Measurements from ENCODE around the gene LRRN4. TPM values are rescaled to one million over a fixed set of nuclear protein-coding genes. Genes with fewer than 3 reads are reported as not detected.

LRRN4 gene
- total RNA-seq, 1 donor from 2014 or later: not detected

DNA sequence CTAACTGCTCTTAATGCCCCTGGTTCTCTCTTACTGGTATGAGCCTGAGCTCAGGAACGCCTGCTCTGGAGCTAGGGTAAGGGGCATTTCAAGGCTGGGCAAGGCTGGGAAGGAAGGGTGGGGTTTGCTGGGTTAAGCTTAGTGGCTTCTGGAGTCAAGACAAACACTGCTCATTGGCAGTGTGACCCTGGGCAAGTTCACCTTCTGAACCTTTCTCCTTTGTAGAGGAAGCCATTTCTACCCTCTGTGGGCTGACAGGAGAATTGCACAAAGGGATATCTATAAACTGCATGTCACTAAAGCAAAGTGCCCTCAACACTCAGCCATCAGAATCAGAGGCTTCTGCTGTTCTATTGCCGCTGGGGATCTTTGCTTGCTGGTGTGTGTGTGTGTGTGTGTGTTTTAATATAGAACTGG, 20.3 kb upstream of the LRRN4 start:
- no peak overlapping the region for H3K4me3 Mint-ChIP-seq
- H3K27ac Mint-ChIP-seq (ENCODE audit: unreplicated experiment): no peak overlapping the region
- H3K27me3 Mint-ChIP-seq (ENCODE audit: low read depth): no peaks in the 10 kb centered on the region
- no peaks in the 10 kb centered on the region for H3K9me3 Mint-ChIP-seq
- peak; percentile 16 for DNase-seq (ENCODE audit: low read depth, low spot score)
- no peaks in the 10 kb centered on the region for H3K36me3 Mint-ChIP-seq (ENCODE audit: low read depth)
- TF ChIP-seq, protein P1, sequence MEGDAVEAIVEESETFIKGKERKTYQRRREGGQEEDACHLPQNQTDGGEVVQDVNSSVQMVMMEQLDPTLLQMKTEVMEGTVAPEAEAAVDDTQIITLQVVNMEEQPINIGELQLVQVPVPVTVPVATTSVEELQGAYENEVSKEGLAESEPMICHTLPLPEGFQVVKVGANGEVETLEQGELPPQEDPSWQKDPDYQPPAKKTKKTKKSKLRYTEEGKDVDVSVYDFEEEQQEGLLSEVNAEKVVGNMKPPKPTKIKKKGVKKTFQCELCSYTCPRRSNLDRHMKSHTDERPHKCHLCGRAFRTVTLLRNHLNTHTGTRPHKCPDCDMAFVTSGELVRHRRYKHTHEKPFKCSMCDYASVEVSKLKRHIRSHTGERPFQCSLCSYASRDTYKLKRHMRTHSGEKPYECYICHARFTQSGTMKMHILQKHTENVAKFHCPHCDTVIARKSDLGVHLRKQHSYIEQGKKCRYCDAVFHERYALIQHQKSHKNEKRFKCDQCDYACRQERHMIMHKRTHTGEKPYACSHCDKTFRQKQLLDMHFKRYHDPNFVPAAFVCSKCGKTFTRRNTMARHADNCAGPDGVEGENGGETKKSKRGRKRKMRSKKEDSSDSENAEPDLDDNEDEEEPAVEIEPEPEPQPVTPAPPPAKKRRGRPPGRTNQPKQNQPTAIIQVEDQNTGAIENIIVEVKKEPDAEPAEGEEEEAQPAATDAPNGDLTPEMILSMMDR (conservative IDR thresholded peaks at IDR 0.05): peak; percentile 55
- H3K4me1 Mint-ChIP-seq: peaks cover 7% of the 10 kb centered on the region

DNA sequence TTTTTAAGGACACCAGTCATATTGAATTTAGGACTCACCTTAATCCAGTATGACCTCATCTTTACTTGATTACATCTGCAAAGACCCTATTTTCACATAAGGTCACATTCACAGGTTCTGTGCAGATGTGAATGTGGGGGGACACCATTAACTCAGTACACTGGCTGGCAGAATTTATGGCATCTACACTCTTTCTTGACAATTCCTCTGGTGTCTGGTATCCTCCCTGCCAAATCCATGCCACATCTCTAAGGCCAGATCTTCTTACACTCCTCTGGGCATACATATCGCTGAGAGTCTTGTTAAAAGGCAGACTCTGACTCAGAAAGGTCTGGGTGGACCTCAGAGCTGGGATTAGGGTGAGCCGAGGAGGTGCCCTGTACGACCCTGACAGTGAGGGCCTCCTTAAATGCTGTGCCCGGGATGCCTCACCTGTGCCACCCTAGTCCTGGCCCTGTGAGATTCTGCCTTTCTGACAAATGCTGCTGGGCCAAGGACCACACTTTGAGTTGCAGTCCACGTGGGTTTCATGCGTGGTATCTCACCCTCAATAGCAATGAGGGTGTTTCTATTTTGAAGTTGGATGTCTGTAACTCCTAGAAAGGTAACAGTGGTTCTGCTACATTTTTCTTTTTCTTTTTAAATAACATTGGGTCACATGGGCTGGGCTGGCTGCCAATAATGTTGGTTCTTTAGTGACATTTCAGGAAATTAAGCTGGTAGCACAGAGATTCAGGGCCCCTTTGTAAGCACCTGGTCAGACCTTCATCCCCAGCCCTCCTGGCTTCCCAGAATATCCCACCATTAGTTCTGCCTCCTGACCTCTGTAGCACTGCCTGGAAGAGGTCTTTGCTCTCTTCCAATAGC, 17.2 kb upstream of the LRRN4 start:
- H3K27ac Mint-ChIP-seq (ENCODE audit: unreplicated experiment): no peak overlapping the region
- H3K4me1 Mint-ChIP-seq: peaks cover 7% of the 10 kb centered on the region
- DNase-seq (ENCODE audit: low read depth, low spot score): no peak
- H3K4me3 Mint-ChIP-seq: no peak overlapping the region
- no peaks in the 10 kb centered on the region for H3K27me3 Mint-ChIP-seq (ENCODE audit: low read depth)
- no peaks in the 10 kb centered on the region for H3K9me3 Mint-ChIP-seq
- H3K36me3 Mint-ChIP-seq (ENCODE audit: low read depth): no peaks in the 10 kb centered on the region
- TF ChIP-seq, protein P1 (conservative IDR thresholded peaks at IDR 0.05): no peak

DNA sequence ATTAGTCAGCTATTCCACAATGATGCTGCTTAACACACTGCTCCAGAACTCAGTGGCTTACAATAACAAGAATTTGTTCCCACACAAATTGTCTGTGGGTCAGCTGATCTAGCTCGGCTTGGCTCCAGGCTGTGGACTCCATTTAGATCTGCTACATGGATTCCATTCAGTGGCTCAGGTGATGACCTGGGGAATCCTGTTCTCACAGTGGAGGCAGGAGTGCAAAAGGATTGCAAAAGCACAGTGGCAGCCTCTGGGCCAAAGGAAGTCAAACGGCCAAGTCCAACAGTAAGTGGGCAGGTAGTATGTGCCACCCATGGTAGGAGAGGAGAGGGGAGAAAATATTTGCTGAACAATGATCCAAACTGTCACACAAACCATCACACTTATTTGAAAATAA, 15.8 kb upstream of the LRRN4 start:
- TF ChIP-seq, protein P1 (conservative IDR thresholded peaks at IDR 0.05): no peak
- no peak for DNase-seq (ENCODE audit: low read depth, low spot score)
- H3K9me3 Mint-ChIP-seq: no peaks in the 10 kb centered on the region
- H3K27ac Mint-ChIP-seq (ENCODE audit: unreplicated experiment): no peak overlapping the region
- no peaks in the 10 kb centered on the region for H3K27me3 Mint-ChIP-seq (ENCODE audit: low read depth)
- H3K36me3 Mint-ChIP-seq (ENCODE audit: low read depth): no peaks in the 10 kb centered on the region
- no peak overlapping the region for H3K4me3 Mint-ChIP-seq
- peaks cover 7% of the 10 kb centered on the region for H3K4me1 Mint-ChIP-seq

DNA sequence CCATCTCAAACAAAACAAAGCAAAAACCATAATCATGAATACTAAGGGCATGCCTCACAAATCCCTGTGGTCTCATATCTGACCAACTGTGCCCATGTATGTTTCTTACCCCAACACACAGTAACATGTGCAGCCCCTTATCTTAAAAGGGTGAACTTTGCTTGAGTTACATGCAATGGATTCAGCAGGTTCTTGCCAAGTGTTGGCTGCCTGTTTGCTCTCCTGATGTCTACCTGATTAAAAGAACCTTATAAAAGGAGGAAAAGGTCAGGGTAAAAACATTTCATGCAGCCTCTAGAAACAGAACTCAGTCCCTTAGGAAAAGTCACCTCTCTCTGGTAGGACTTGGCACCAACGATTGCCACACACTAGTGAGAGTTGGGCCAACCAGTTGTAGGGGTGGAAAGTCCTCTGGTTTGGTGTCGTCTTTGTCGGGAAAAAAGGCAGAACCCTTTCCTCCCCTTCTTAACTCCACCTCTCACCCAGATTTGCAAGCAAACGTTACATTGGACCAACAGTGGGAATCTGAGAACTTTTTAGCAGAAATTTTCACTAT, 14.0 kb upstream of the LRRN4 start:
- Mint-ChIP-seq H3K27me3 (ENCODE audit: low read depth) (no peaks in the 10 kb centered on the region), H3K9me3 (no peaks in the 10 kb centered on the region), H3K27ac (ENCODE audit: unreplicated experiment) (no peak overlapping the region), H3K4me3 (no peak overlapping the region), H3K36me3 (ENCODE audit: low read depth) (no peaks in the 10 kb centered on the region), H3K4me1 (no peaks in the 10 kb centered on the region)
- no peak for DNase-seq (ENCODE audit: low read depth, low spot score)
- TF ChIP-seq, protein P1 (conservative IDR thresholded peaks at IDR 0.05): no peak

DNA sequence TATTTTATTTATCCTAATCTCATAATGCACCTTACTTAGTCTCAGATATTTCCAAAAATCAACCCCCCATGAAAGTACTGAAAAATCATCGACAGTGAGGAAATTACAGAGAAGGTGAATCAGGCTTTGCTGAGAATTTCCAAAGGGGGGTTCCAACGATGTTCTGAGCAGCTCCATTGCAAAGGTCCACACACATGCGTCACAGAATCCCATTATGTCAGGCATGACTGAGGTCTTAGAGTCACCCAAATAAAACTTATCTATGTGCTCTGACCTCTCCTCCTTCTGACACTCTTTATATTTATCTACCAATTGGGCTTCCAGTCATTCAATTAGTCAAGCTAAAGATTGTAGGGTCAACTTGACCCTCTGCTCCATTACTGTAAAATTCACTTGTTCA, 12.7 kb upstream of the LRRN4 start:
- Mint-ChIP-seq H3K4me3 (no peak overlapping the region), H3K27me3 (ENCODE audit: low read depth) (no peaks in the 10 kb centered on the region), H3K36me3 (ENCODE audit: low read depth) (no peaks in the 10 kb centered on the region), H3K27ac (ENCODE audit: unreplicated experiment) (no peak overlapping the region), H3K4me1 (no peaks in the 10 kb centered on the region), H3K9me3 (no peaks in the 10 kb centered on the region)
- TF ChIP-seq, protein P1 (conservative IDR thresholded peaks at IDR 0.05): no peak
- DNase-seq (ENCODE audit: low read depth, low spot score): no peak

All from neural crest cell (in vitro differentiated cells).